ENCODE results near the gene AGAP1.

DNA sequence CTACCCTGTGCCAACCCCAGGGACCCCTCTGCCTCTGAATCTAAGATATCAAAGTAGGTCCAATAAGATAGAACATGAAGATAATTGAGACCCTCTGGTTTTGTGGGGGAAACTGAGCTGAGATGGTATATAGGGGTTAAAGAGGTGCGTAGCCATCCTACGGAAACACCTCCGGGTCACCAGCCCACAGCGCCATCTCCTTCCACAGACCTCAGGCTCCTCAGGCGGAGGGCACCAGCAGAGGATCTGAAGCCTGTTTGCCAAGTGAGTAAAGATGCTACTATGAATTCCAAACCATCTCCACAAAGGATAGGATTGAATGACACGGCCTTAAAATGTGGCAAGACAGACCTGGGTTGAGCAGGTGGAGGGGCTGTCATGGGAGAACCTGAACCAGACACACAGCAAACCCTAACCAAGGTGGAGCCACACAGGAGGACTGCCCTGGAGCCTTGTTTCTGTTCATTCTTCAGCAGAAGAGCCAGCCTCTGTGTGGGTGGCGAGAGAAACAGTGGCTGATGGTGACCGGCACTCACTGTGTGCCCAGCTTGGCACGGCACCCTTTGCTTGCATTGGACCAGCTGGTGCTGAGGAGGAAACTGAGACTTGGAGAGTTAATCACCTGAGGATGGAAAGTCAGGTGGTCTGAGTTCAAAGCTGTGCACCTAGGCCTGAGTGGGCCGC, 664.1 kb downstream of the AGAP1 start:
- TF ChIP-seq, protein P1, sequence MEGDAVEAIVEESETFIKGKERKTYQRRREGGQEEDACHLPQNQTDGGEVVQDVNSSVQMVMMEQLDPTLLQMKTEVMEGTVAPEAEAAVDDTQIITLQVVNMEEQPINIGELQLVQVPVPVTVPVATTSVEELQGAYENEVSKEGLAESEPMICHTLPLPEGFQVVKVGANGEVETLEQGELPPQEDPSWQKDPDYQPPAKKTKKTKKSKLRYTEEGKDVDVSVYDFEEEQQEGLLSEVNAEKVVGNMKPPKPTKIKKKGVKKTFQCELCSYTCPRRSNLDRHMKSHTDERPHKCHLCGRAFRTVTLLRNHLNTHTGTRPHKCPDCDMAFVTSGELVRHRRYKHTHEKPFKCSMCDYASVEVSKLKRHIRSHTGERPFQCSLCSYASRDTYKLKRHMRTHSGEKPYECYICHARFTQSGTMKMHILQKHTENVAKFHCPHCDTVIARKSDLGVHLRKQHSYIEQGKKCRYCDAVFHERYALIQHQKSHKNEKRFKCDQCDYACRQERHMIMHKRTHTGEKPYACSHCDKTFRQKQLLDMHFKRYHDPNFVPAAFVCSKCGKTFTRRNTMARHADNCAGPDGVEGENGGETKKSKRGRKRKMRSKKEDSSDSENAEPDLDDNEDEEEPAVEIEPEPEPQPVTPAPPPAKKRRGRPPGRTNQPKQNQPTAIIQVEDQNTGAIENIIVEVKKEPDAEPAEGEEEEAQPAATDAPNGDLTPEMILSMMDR (IDR thresholded peaks at IDR 0.05), result no peak
- TF ChIP-seq POLR2A (IDR thresholded peaks at IDR 0.05), result no peak

Data from thyroid gland (tissue), 4 donors.